Esophagus muscularis mucosa (tissue), 4 donors: Measurements from ENCODE around the gene GLRX5. TPM values are rescaled to one million over a fixed set of nuclear protein-coding genes. Genes with fewer than 3 reads are reported as not detected.

Source experiments
- DNase-seq: peaks from one replicate; pipeline ENCODE4 v3.0.0-alpha.2; 2017; ENCODE audit errors: extremely low spot score
- H3K27ac ChIP-seq, 4 donors: fragments of 200-600 bp; sonication (generic); replicated peaks in 1 of 4; 1 replicate in 3 of 4; 2 replicates in 1 of 4; pipeline ENCODE4 v1.5.1; 2016 to 2019; ENCODE audit warnings: mild to moderate bottlenecking in 1 of 4
- H3K27me3 ChIP-seq, 4 donors: fragments of 200-600 bp; sonication (generic); one replicate each; pipeline versions ENCODE4 v1.5.1 to v1.6.0; 2016 to 2019
- H3K36me3 ChIP-seq, 4 donors: fragments of 200-600 bp; sonication (generic); one replicate each; pipeline ENCODE4 v1.5.1; 2016 to 2019
- H3K4me1 ChIP-seq, 4 donors: fragments of 200-600 bp; sonication (generic); one replicate each; pipeline ENCODE4 v1.5.1; 2016 to 2019
- H3K4me3 ChIP-seq, 4 donors: fragments of 200-600 bp; sonication (generic); 1 replicate in 2 of 4; 2 replicates in 2 of 4; pipeline ENCODE4 v1.5.1; 2016 to 2019; ENCODE audit warnings: mild to moderate bottlenecking in 4 of 4, moderate library complexity in 1 of 4
- H3K9me3 ChIP-seq, 4 donors: fragments of 200-600 bp; sonication (generic); 1 replicate in 3 of 4; 2 replicates in 1 of 4; pipeline ENCODE4 v1.5.1; 2016 to 2019
- CTCF ChIP-seq, 3 experiments: fragments of 200-600 bp in 2 of 3; fragments of 450-650 bp in 1 of 3; sonication (generic) in 2 of 3; IDR thresholded peaks; one replicate each; pipeline ENCODE4 v1.5.1; 2017 to 2019; ENCODE audit warnings: antibody characterized with exemption in 3 of 3, mild to moderate bottlenecking in 2 of 3, moderate library complexity in 1 of 3
- EP300 ChIP-seq: sonication (generic); formaldehyde crosslinking; IDR thresholded peaks from one replicate; pipeline ENCODE4 v1.6.1; 2017; ENCODE audit warnings: antibody characterized with exemption
- POLR2A ChIP-seq: fragments of 450-650 bp; IDR thresholded peaks from one replicate; pipeline ENCODE4 v1.6.1; 2017; ENCODE audit warnings: antibody characterized with exemption, moderate library complexity, mild to moderate bottlenecking, low read depth
- POLR2AphosphoS5 ChIP-seq, 2 donors: sonication (generic); formaldehyde crosslinking; IDR thresholded peaks; one replicate each; pipeline ENCODE4 v1.6.1; 2017; ENCODE audit warnings: antibody characterized with exemption in 2 of 2
- WGBS: methylation state at CpG from one replicate; pipeline ENCODE4 v1.1.5; 2018; 5-methylcytosine and 5-hydroxymethylcytosine counted together
- intact Hi-C: fragments of 100-400 bp; cut with DNase I; formaldehyde crosslinking; loops from one replicate; pipeline ENCODE4 v1.15.1; 2023
- total RNA-seq, 4 donors: library from RNA; depleted of rRNA; stranded (reverse); fragments of >200 nt; gene quantifications; one replicate each; pipeline versions ENCODE4 v1.1.0 to v1.2.1, GENCODE V29; 2016

Gene GLRX5
- total RNA-seq, 4 donors from 2014 or later = 34.3 to 51.5 (median 43.5) TPM

- H3K9me3 ChIP-seq = no peaks in the 10 kb centered on the region
- no peak for TF ChIP-seq POLR2A
- TF ChIP-seq POLR2AphosphoS5 (IDR thresholded peaks at IDR 0.05) = no peak
- TF ChIP-seq CTCF (IDR thresholded peaks at IDR 0.05) = no peak
- TF ChIP-seq EP300 = no peak
- intact Hi-C loops = no loop called here
- 65% methylated on average over 6 of the region's 6 CpGs for WGBS
- H3K27ac ChIP-seq = peak overlapping the region in 3 of 4 donors; percentile 24 to 40 (median 28)
- no peak overlapping the region for H3K4me3 ChIP-seq
- DNase-seq = no peak
- H3K36me3 ChIP-seq = peaks cover 0 to 3% (median 0%) of the 10 kb centered on the region in 4 donors
- H3K27me3 ChIP-seq = peaks cover 0 to 17% (median 0%) of the 10 kb centered on the region in 4 donors
- H3K4me1 ChIP-seq = peaks cover 48 to 89% (median 78%) of the 10 kb centered on the region in 4 donors
These were observed 30.5 kb upstream of the GLRX5 start for GRCh38 chr14:95504135-95505029.

- peaks cover 0 to 3% (median 0%) of the 10 kb centered on the region in 4 donors for H3K36me3 ChIP-seq
- H3K27ac ChIP-seq = peak overlapping the region in 3 of 4 donors; percentile 24 to 40 (median 28)
- no peak for DNase-seq
- H3K4me1 ChIP-seq = peaks cover 46 to 90% (median 79%) of the 10 kb centered on the region in 4 donors
- intact Hi-C loops = no loop called here
- TF ChIP-seq POLR2A = no peak
- no peaks in the 10 kb centered on the region for H3K9me3 ChIP-seq
- H3K4me3 ChIP-seq = no peak overlapping the region
- peaks cover 0 to 24% (median 0%) of the 10 kb centered on the region in 4 donors for H3K27me3 ChIP-seq
- 92% methylated on average over 13 of the region's 17 CpGs for WGBS
These were observed 29.7 kb upstream of the GLRX5 start for GRCh38 chr14:95505030-95505589.

- TF ChIP-seq CTCF (IDR thresholded peaks at IDR 0.05) = no peak
- peak; percentile 37 to 70 for TF ChIP-seq POLR2AphosphoS5 (IDR thresholded peaks at IDR 0.05)
- peaks cover 0 to 3% (median 0%) of the 10 kb centered on the region in 4 donors for H3K36me3 ChIP-seq
- no peak for DNase-seq
- peaks cover 0 to 35% (median 0%) of the 10 kb centered on the region in 4 donors for H3K27me3 ChIP-seq
- WGBS = 52% methylated on average over 8 of the region's 8 CpGs
- peak overlapping the region; percentile 40 to 58 (median 54) for H3K27ac ChIP-seq
- intact Hi-C loops = no loop called here
- H3K9me3 ChIP-seq = no peaks in the 10 kb centered on the region
- no peak overlapping the region for H3K4me3 ChIP-seq
- peaks cover 39 to 86% (median 62%) of the 10 kb centered on the region in 4 donors for H3K4me1 ChIP-seq
These were observed 27.7 kb upstream of the GLRX5 start for GRCh38 chr14:95507174-95507573.

GRCh38 chr14:95507701-95508103 lies 27.1 kb upstream of the GLRX5 start:
- Histone ChIP-seq H3K36me3 (peaks cover 0 to 3% (median 0%) of the 10 kb centered on the region in 4 donors), H3K9me3 (no peaks in the 10 kb centered on the region), H3K4me3 (no peak overlapping the region), H3K27me3 (peaks cover 0 to 36% (median 0%) of the 10 kb centered on the region in 4 donors), H3K27ac (peak overlapping the region; percentile 40 to 58 (median 54)), H3K4me1 (peaks cover 39 to 83% (median 59%) of the 10 kb centered on the region in 4 donors)
- no peak for DNase-seq
- intact Hi-C loops = no loop called here
- WGBS = 63% methylated on average over 3 of the region's 3 CpGs
- TF ChIP-seq CTCF (IDR thresholded peaks at IDR 0.05) (no peak), POLR2AphosphoS5 (IDR thresholded peaks at IDR 0.05) (no peak), EP300 (no peak), POLR2A (no peak)

GRCh38 chr14:95508377-95508776 lies 26.5 kb upstream of the GLRX5 start:
- H3K4me1 ChIP-seq = peaks cover 39 to 80% (median 61%) of the 10 kb centered on the region in 4 donors
- 90% methylated on average over 6 of the region's 6 CpGs for WGBS

More at GRCh38 chr14:95508377-95508776, 26.5 kb upstream of the GLRX5 start:
- no peak for TF ChIP-seq POLR2AphosphoS5 (IDR thresholded peaks at IDR 0.05)
- no peak for TF ChIP-seq EP300
- no peak for TF ChIP-seq CTCF (IDR thresholded peaks at IDR 0.05)
- TF ChIP-seq POLR2A = no peak
- DNase-seq = no peak
- peak overlapping the region in 2 of 4 donors; percentile 52 to 58 for H3K27ac ChIP-seq
- H3K36me3 ChIP-seq = peaks cover 0 to 3% (median 0%) of the 10 kb centered on the region in 4 donors
- H3K4me3 ChIP-seq = no peak overlapping the region
- intact Hi-C loops = no loop called here
- no peaks in the 10 kb centered on the region for H3K9me3 ChIP-seq
- H3K27me3 ChIP-seq = peaks cover 0 to 38% (median 0%) of the 10 kb centered on the region in 4 donors
